Immature natural killer cell (primary cell): Measurements from ENCODE around the gene STRIP2. TPM values are rescaled to one million over a fixed set of nuclear protein-coding genes. Genes with fewer than 3 reads are reported as not detected.
"Not testable (repeated sequence)": the region's sequence is repeated elsewhere in the genome, so short reads cannot be mapped to it uniquely, and the experiment has no call there.

Source experiments
- DNase-seq, 3 donors: peaks; one replicate each; pipeline ENCODE4 v3.0.0; 2022; ENCODE audit warnings: mixed read lengths in 1 of 3
- H3K27ac Mint-ChIP-seq, 6 donors: one replicate each; pipeline ENCODE4 v1.8.0; 2020; ENCODE audit warnings: mixed read lengths in 6 of 6, mild to moderate bottlenecking in 5 of 6, inconsistent platforms in 4 of 6, moderate library complexity in 3 of 6
- H3K27me3 Mint-ChIP-seq, 3 donors: one replicate each; pipeline ENCODE4 v1.8.0; 2020 to 2021; ENCODE audit warnings: low read depth in 3 of 3, mild to moderate bottlenecking in 3 of 3, mixed read lengths in 3 of 3, moderate library complexity in 3 of 3, inconsistent platforms in 1 of 3
- H3K36me3 Mint-ChIP-seq, 3 donors: one replicate each; pipeline ENCODE4 v1.8.0; 2020; ENCODE audit warnings: mixed read lengths in 3 of 3, inconsistent platforms in 2 of 3, mild to moderate bottlenecking in 2 of 3
- H3K4me1 Mint-ChIP-seq, 2 donors: one replicate each; pipeline ENCODE4 v1.8.0; 2020; ENCODE audit warnings: inconsistent platforms in 2 of 2, mild to moderate bottlenecking in 2 of 2, mixed read lengths in 2 of 2, moderate library complexity in 1 of 2
- H3K4me3 Mint-ChIP-seq, 5 donors: one replicate each; pipeline ENCODE4 v1.8.0; 2020; ENCODE audit warnings: mild to moderate bottlenecking in 5 of 5, mixed read lengths in 5 of 5, inconsistent platforms in 3 of 5, moderate library complexity in 3 of 5
- H3K9me3 Mint-ChIP-seq, 6 donors: one replicate each; pipeline ENCODE4 v1.8.0; 2020; ENCODE audit warnings: mild to moderate bottlenecking in 6 of 6, mixed read lengths in 6 of 6, inconsistent platforms in 4 of 6, moderate library complexity in 3 of 6
- polyA plus RNA-seq, 3 donors: library from polyadenylated mRNA; unstranded; fragments of 300-500 nt; fragmentation: Illumina TruSeq; gene quantifications; one replicate each; pipeline ENCODE4 v1.2.3, GENCODE V29; 2021

The STRIP2 gene
- polyA plus RNA-seq, 3 donors from 2014 or later, result 0.25 TPM; not detected in 2

DNA sequence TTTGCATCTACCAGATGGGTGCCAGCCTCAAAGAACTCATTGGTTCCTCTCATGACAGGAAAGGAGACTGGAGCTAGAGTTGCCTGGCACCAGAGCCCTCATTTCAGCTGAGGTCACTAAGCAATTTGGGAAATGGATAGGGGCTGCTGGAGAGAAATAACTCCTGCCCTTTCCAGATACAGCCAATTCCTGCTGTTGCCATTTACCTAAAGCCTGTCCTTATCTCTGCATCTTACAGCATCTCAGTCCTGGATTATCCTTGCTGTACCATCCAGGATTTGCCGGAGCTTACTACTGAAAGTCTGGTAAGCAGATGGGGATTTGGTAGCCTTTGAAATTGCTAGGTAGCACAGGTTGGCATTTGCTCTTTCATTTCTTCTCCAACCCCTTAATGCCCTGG is 36.2 kb downstream of the STRIP2 start:
- no peaks in the 10 kb centered on the region for H3K27me3 Mint-ChIP-seq
- H3K4me1 Mint-ChIP-seq, result peaks cover 0 to 12% of the 10 kb centered on the region in 2 donors
- no peak overlapping the region for H3K4me3 Mint-ChIP-seq
- no peaks in the 10 kb centered on the region for H3K9me3 Mint-ChIP-seq
- no peak for DNase-seq
- H3K36me3 Mint-ChIP-seq, result no peaks in the 10 kb centered on the region
- H3K27ac Mint-ChIP-seq, result peak overlapping the region in 1 of 6 donors; percentile 0

GRCh38 chr7:129471402-129471827 is 37.2 kb downstream of the STRIP2 start:
- Mint-ChIP-seq H3K27ac (peak overlapping the region in 1 of 6 donors; percentile 15), H3K36me3 (no peaks in the 10 kb centered on the region), H3K27me3 (no peaks in the 10 kb centered on the region), H3K4me1 (peaks cover 0 to 12% of the 10 kb centered on the region in 2 donors), H3K9me3 (no peaks in the 10 kb centered on the region), H3K4me3 (no peak overlapping the region)
- DNase-seq, result no peak

DNA sequence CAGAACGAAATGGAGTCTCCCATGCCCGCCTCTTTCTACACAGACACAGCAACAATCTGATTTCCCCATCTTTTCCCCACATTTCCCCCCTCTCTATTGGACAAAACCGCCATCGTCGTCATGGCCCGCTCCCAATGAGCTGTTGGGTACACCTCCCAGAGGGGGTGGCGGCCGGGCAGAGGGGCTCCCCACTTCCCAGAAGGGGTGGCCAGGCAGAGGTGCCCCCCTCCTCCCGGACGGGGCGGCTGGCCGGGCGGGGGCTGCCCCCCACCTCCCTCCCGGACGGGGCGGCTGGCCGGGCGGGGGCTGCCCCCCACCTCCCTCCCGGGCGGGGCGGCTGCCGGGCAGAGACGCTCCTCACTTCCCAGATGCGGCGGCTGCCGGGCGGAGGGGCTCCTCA is 41.7 kb downstream of the STRIP2 start:
- not testable (repeated sequence) for H3K4me3 Mint-ChIP-seq, H3K27ac Mint-ChIP-seq, H3K9me3 Mint-ChIP-seq, H3K27me3 Mint-ChIP-seq, DNase-seq, H3K4me1 Mint-ChIP-seq, H3K36me3 Mint-ChIP-seq

GRCh38 chr7:129476398-129476797 is 42.2 kb downstream of the STRIP2 start:
- not testable (repeated sequence) for H3K27ac Mint-ChIP-seq, H3K36me3 Mint-ChIP-seq, H3K4me3 Mint-ChIP-seq, H3K9me3 Mint-ChIP-seq, DNase-seq, H3K4me1 Mint-ChIP-seq, H3K27me3 Mint-ChIP-seq

DNA sequence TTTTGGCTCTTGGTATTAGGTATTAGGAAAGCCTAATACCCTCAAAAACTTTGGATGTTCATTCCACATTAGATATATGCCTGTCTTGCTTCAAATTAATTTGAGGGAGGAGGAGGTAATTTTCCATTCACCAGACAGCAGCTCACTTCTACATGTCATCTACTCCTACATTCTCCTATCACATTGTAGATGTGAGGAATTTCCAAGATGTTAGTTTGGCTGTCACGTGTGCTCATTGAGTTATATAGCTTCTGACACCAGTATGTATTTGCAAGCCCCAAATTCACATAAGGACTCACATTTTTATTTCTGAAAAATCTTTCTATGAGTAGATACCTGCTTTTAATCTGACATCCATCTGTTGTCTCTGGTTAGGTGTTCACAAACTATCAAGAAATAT is 45.6 kb downstream of the STRIP2 start:
- DNase-seq, result no peak
- Mint-ChIP-seq H3K27ac (no peak overlapping the region), H3K36me3 (no peaks in the 10 kb centered on the region), H3K4me3 (no peak overlapping the region), H3K4me1 (no peaks in the 10 kb centered on the region), H3K9me3 (no peaks in the 10 kb centered on the region), H3K27me3 (no peaks in the 10 kb centered on the region)

DNA sequence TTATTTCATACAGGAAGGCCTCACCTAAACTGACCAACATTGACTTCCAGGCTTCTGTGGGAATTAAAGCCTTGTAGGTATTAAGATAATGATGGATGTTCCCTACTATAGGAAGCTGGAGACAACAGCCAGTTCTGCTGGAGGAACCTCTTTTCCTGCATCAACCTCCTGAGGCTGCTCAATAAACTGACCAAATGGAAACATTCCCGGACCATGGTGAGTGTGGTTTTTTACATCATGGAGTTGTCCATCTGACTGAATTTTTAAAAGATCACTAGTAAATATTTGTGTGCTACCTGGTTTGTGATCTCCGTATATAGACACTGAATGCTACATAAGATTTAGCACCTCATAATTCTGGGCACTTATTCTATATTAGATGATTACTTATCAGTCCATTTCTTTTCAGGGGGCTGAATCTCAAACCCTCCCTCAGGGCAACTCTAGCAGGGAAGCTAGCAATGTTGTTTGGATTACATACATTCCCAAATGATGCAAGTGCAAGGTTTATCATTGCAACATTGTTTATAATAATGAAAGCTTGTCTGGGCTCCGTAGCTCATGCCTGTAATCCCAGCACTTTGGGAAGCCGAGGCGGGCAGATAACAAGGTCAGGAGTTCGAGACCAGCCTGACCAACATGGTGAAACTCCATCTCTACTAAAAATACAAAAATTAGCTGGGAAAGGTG is 46.6 kb downstream of the STRIP2 start:
- no peak overlapping the region for H3K27ac Mint-ChIP-seq
- H3K9me3 Mint-ChIP-seq, result no peaks in the 10 kb centered on the region
- no peak overlapping the region for H3K4me3 Mint-ChIP-seq
- H3K4me1 Mint-ChIP-seq, result no peaks in the 10 kb centered on the region
- no peaks in the 10 kb centered on the region for H3K27me3 Mint-ChIP-seq
- no peak for DNase-seq
- no peaks in the 10 kb centered on the region for H3K36me3 Mint-ChIP-seq

- H3K4me3 Mint-ChIP-seq, H3K9me3 Mint-ChIP-seq, H3K27ac Mint-ChIP-seq, H3K36me3 Mint-ChIP-seq, H3K27me3 Mint-ChIP-seq, DNase-seq, H3K4me1 Mint-ChIP-seq: not testable (repeated sequence)
These were observed 47.1 kb downstream of the STRIP2 start for GRCh38 chr7:129481376-129481775.

DNA sequence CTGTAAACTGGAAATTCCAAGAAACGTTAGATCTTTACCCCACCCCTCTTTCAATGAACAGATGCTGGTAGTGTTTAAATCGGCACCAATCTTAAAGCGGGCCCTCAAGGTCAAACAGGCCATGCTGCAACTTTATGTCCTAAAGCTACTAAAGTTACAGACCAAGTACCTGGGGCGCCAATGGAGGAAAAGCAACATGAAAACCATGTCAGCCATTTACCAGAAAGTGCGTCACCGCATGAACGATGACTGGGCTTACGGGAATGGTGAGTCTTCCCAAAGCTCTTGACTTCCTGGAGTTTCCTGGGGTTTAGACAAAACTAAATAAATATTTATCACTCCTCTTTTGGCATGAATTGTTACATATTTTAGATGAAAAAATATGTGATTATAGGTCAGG is 48.5 kb downstream of the STRIP2 start:
- DNase-seq, result no peak
- Mint-ChIP-seq H3K4me3 (no peak overlapping the region), H3K27me3 (no peaks in the 10 kb centered on the region), H3K36me3 (no peaks in the 10 kb centered on the region), H3K9me3 (no peaks in the 10 kb centered on the region), H3K27ac (no peak overlapping the region), H3K4me1 (no peaks in the 10 kb centered on the region)

DNA sequence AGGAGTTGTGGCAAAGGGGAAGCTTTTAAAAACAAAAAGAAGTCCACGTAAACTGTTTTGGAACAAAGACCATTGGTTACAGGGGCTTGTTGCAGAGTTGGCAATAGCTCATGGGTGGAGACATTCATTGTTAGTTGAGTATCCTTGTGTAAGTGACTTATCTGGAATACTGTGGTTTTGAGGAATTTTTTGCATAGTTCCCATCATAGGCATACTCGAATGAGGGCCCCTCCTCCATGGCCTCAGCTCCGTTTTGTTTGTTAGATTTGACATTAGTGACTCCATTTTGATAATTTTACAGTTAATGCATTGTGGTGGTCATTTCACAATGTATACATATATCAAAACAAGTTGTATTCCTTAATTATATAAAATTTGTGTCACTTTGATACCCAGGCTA is 55.3 kb downstream of the STRIP2 start:
- Mint-ChIP-seq H3K36me3 (no peaks in the 10 kb centered on the region), H3K4me3 (no peak overlapping the region), H3K4me1 (no peaks in the 10 kb centered on the region), H3K27ac (no peak overlapping the region), H3K9me3 (no peaks in the 10 kb centered on the region), H3K27me3 (peaks cover 0 to 3% (median 0%) of the 10 kb centered on the region in 3 donors)
- no peak for DNase-seq

DNA sequence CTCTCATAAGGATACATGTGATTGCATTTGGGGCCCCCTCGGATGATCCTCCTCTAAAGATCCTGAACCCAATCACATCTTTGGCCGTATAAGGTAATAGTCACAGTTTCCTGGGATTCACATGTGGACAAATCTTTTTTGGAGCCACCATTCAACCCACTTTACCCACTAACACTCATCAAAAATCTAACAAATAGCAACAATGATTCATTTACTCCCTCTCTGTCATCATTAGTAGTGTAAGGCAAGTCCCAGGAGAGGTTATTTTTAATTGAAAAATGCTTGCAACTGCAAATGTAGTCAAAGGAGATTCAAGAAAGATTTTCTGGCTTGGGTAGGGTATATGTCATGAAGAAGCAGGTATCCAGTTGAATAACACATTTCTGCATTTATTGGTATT is 58.2 kb downstream of the STRIP2 start:
- Mint-ChIP-seq H3K36me3 (no peaks in the 10 kb centered on the region), H3K4me1 (peaks cover 16 to 21% of the 10 kb centered on the region in 2 donors), H3K9me3 (no peaks in the 10 kb centered on the region), H3K27ac (no peak overlapping the region), H3K27me3 (peaks cover 0 to 3% (median 0%) of the 10 kb centered on the region in 3 donors), H3K4me3 (no peak overlapping the region)
- no peak for DNase-seq

DNA sequence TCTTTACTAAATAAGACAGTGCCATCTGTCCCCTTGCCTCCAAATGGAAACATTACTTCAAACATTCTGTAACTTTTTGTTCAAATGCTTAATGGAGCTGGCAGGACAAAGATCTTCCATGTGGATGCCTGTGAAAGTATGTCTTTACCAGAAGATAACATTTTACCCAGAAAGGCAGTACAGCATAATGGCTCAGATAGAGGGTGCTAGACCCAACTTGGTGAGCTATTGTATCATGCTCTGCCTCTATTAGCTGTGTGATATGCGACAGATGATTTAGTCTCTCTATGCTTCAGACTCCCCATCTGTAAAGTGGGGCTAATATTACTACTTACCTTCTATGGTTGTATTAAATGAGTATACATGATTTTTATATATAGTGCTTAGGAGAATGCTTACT is 59.3 kb downstream of the STRIP2 start:
- Mint-ChIP-seq H3K4me1 (peaks cover 24 to 29% of the 10 kb centered on the region in 2 donors), H3K9me3 (no peaks in the 10 kb centered on the region), H3K4me3 (no peak overlapping the region), H3K27ac (peak overlapping the region in 1 of 6 donors; percentile 25), H3K27me3 (peaks cover 0 to 5% (median 3%) of the 10 kb centered on the region in 3 donors), H3K36me3 (no peaks in the 10 kb centered on the region)
- peak in 1 of 3 donors; percentile 32 for DNase-seq

DNA sequence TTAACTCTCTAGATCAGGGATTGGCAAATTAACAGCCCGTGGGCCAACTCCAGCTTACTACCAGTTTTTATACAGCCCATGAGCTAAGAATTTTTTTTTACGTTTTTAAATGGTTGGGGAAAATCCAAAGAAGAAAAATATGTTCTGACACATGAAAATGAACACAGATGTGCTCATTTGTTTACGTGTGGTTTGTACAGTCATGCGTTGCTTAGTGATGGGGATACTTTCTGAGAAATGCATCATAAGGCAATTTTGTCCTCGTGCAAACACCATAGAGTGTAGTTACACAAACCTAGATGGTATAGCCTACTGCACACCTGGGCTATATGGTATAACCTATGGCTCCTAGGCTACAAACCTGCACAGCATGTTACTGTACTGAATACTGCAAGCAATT is 59.8 kb downstream of the STRIP2 start:
- DNase-seq, result no peak
- Mint-ChIP-seq H3K4me3 (no peak overlapping the region), H3K36me3 (no peaks in the 10 kb centered on the region), H3K27me3 (peaks cover 0 to 5% (median 3%) of the 10 kb centered on the region in 3 donors), H3K27ac (peak overlapping the region in 1 of 6 donors; percentile 25), H3K4me1 (peaks cover 24 to 29% of the 10 kb centered on the region in 2 donors), H3K9me3 (no peaks in the 10 kb centered on the region)

GRCh38 chr7:129495987-129496386 is 61.8 kb downstream of the STRIP2 start:
- Mint-ChIP-seq H3K27me3 (peaks cover 0 to 5% (median 3%) of the 10 kb centered on the region in 3 donors), H3K4me3 (no peak overlapping the region), H3K27ac (peak overlapping the region in 1 of 6 donors; percentile 33), H3K36me3 (no peaks in the 10 kb centered on the region), H3K4me1 (peaks cover 39 to 40% of the 10 kb centered on the region in 2 donors), H3K9me3 (no peaks in the 10 kb centered on the region)
- DNase-seq, result no peak

DNA sequence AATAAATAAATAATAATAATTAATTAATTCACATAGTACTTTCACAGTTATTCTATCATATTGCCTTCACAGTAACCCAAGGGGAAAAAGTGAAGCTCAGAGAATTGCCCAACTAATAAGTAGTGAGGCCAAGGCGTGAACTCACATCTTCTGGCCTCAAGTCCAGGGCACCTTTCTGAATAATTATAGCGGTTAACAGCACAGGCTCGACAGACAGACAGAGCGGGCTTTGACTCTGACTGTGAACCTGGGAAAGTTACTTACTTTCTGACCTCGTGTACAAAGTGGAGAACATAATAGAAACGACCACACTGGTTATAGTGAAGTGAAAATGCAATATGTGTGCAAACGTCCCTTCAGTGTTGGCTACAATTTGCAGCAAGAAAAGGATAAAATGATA is 62.4 kb downstream of the STRIP2 start:
- peak; percentile 25 to 37 (median 26) for DNase-seq
- Mint-ChIP-seq H3K27me3 (peaks cover 0 to 8% (median 3%) of the 10 kb centered on the region in 3 donors), H3K4me1 (peaks cover 45% of the 10 kb centered on the region in 2 donors), H3K36me3 (no peaks in the 10 kb centered on the region), H3K4me3 (peak overlapping the region in 4 of 5 donors; percentile 3 to 59 (median 19)), H3K27ac (peak overlapping the region; percentile 15 to 71 (median 66)), H3K9me3 (no peaks in the 10 kb centered on the region)

GRCh38 chr7:129497156-129497555 is 62.9 kb downstream of the STRIP2 start:
- peak overlapping the region; percentile 15 to 71 (median 66) for H3K27ac Mint-ChIP-seq
- peak overlapping the region in 4 of 5 donors; percentile 5 to 59 (median 19) for H3K4me3 Mint-ChIP-seq

More at GRCh38 chr7:129497156-129497555, 62.9 kb downstream of the STRIP2 start:
- Mint-ChIP-seq H3K36me3 (no peaks in the 10 kb centered on the region), H3K27me3 (peaks cover 3 to 8% (median 5%) of the 10 kb centered on the region in 3 donors), H3K9me3 (no peaks in the 10 kb centered on the region), H3K4me1 (peaks cover 47 to 50% of the 10 kb centered on the region in 2 donors)
- DNase-seq, result no peak
